Stimulated activated CD8-positive, alpha-beta memory T cell treated with anti-CD3 and anti-CD28 coated beads, Interleukin-4, amount 100 ng/mL, for 48 hours (primary cell): ENCODE results near the gene HPDL.
A peak's percentile ranks its signal among the peaks of the same experiment; 100 is the strongest.
"Not testable (repeated sequence)": the region's sequence is repeated elsewhere in the genome, so short reads cannot be mapped to it uniquely, and the experiment has no call there.

Source experiments
- DNase-seq: peaks from one replicate; pipeline ENCODE4 v3.0.0-alpha.2; 2020

Gene HPDL

GRCh38 chr1:45326627-45327623 is at the start of gene HPDL:
HPDL (plus strand) TSS chr1:45326895; CDS start chr1:45327149, 254 bp downstream.
- peak; percentile 86 for DNase-seq

GRCh38 chr1:45282351-45282750 is 44.3 kb upstream of the HPDL start:
- no peak for DNase-seq

DNA sequence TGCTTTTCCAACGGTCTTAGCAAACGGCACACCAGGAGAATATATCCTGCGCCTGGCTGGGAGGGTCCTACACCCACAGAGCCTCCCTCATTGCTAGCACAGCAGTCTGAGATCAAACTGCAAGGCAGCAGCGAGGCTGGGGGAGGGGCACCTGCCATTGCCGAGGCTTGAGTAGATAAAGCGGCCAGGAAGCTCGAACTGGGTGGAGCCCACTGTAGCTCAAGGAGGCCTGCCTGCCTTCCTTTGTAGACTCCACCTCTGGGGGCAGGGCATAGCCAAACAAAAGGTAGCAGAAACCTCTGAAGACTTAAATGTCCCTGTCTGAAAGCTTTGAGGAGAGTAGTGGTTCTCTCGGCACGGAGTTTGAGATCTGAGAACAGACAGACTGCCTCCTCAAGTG is 41.8 kb upstream of the HPDL start:
- not testable (repeated sequence) for DNase-seq

DNA sequence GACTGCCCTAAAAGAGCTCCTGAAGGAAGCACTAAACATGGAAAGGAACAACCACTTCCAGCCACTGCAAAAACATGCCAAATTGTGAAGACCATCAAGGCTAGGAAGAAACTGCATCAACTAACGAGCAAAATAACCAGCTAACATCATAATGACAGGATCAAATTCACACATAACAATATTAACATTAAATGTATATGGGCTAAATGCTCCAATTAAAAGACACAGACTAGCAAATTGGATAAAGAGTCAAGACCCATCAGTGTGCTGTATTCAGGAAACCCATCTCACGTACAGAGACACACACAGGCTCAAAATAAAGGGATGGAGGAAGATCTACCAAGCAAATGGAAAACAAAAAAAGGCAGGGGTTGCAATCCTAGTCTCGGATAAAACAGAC is 40.2 kb upstream of the HPDL start:
- not testable (repeated sequence) for DNase-seq

- DNase-seq: not testable (repeated sequence)
These were observed 35.7 kb upstream of the HPDL start for GRCh38 chr1:45291002-45291401.

DNA sequence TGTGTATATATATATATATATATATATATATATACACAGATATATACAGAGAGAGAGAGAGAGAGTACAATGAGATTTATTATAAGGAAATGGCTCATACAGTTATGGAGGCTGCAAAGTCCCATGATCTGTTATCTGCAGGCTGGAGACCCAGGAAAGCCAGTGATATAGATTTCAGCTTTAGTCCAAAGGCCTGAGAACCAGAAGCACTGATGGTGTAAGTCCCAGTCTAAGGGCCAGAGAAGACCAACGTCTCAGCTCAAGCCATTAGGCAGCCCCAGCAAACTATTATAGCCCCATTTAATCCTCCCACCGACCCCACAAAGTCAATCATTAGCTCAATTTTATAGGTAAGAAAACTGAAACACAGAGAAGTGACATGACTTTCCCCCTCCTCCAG is 35.0 kb upstream of the HPDL start:
- DNase-seq: no peak

- no peak for DNase-seq
These were observed 28.9 kb upstream of the HPDL start for GRCh38 chr1:45297666-45298356.

GRCh38 chr1:45299296-45299695 is 27.4 kb upstream of the HPDL start:
- DNase-seq: no peak

DNA sequence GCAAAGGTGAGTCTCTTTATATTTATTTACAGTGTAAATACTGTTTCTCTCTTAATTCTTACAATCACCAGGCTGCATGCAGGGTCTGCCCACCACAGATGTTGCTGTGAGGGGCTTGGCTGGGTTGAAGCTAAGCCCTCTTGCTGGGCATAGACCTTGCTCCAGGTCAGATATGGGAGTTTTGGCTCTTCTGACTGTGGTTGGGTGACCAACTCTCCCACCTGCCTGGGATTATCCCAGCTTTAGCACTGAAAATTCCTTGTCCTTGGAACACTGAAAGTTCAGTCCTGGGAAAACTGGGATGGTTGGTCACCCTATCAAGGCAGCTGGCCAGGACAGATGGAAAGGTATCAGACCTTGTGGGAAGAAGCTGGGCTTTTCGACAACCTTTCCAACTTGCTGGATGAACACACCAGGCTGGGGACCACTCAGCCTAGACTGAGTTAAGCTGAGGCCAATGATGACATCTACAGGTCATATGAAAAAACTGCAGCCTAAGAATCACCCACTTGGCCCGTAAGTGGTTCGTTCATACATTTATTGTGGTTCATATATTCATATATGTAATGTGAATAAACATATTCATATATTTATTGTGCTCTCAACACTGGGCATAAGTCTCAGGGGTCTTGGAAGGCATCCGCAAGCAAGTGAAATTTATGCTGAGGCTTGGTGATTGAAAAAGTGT is 26.6 kb upstream of the HPDL start:
- peak; percentile 46 for DNase-seq

DNA sequence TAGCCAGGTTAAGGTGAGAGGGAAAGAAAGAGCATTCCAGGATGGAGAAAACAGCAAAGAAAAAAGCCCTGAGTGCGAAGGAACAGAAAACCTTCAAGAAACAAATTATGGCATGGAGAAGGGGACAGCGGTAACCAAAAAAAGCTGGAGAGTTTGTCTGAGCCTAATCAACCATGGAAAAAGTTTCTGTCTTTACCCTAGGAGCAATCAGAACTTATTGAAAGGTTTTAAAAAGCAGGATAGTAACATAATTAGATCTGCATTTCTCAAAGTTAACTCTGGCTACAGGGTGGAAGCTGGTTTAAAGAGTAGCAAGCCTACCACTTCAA is 26.1 kb upstream of the HPDL start:
- DNase-seq: no peak

GRCh38 chr1:45302505-45303150 is 24.1 kb upstream of the HPDL start:
- no peak for DNase-seq

- DNase-seq: peak; percentile 99
These were observed 23.0 kb upstream of the HPDL start for GRCh38 chr1:45303520-45304310.

DNA sequence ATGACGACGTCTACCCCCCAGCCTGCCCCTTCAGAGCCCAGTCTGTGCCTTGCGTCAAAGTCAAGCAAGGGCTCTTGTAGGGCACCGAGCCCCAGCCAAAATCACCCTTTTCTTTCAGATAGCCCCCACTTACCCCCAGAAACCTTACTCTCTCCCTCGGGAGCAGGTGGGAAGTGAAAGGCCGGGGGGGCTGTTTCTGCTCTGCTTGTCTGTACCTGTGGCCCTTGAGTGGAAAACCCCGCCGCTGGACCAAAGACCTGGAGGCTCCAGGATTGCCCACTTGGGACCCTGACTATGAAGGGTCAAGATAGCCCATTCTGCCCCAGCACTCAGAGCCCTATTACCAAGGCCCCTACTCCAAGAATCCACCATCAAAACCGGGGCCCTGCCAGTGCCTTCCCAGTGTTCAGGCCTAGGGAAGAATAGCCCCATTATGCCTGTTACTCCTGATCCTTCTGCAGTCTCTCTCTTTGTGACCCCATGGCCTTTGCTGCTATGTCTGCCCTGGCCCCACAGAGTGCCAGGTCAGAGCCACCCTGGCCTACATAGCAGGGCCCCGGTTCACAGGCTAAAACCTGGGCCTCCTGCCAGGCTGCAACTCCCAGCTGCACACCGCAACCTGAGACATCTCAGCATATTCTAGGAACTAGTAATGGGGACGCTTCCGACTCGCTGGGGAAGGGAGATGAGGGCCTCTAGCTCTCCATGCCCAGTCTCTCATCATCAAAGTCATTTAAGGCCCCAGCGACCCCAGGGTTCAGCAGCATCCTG is 22.2 kb upstream of the HPDL start:
- peak; percentile 44 for DNase-seq

GRCh38 chr1:45305231-45305630 is 21.5 kb upstream of the HPDL start:
- no peak for DNase-seq

DNA sequence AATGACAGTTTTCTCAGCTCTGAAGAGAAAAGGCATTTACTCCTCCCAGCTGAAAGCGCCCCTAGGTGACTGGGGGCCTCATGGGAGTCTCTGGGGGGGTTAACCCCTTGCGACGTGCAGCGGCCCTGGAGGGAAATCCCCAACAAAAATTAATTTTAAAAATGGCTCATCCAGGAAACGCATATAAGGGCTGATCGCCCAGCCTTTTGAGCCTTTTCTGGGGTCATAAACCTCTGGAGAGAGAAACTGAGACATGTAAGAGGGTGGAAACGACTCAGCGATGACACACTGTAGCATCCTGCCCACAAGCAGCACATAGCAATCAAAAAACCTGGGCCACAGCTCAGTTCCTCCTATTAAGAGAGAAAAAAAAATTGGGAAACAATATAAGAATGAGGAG is 20.4 kb upstream of the HPDL start:
- DNase-seq: peak; percentile 66

DNA sequence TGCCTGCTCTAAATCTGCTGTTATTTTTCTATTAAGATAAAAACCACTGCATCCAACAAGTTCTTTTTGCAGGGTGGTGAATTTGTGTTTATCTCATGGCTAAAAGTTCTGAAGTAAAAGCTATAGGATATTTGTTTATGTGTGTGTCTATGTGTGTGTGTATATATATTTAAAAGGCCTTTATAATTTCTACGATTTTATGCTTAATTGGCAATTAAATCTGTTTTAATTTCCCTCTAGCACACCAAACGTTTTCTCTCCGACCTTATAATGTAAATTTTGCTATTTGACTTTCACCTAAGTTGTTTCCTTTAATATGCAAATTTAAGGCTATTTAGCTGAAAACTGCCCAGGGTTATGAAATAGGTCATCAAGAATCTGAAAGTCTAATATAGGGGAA is 19.8 kb upstream of the HPDL start:
- no peak for DNase-seq

DNA sequence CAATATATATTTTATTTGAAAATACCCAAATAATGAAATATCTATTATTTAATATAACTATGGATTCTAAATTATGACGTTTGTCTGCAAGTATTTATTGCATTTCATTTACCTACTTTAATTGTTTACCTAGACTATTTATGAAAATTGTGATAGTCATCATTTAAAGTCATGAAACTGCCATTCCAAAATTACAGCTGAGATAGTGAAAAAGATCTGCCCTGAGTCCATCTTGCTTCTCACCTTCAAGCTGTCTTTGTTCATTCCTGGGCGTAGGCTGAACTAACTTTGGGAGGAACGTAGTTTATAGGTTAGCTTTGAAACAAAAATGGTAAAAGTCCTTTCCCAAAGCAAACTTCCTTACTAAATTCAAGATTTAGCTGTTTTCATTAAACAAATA is 12.4 kb upstream of the HPDL start:
- DNase-seq: no peak

DNA sequence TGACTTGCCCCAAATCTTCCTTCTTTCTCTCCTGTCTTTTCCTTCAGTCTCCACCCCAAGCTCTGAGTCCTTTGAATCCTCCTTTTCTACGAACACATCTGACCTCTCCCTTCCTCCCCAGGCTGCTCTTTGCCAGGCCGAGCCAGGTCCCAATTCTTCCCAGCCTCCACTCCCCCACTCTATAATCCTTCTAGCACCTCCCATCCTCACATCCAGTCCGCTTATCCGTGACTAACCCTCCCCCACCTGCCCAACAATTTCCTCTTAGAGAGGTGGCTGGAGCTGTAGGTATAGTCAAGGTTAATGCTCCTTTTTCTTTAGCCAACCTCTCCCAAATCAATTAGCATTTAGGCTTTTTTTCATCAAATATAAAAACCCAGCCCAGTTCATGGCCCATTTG is 9.5 kb upstream of the HPDL start:
- DNase-seq: no peak

DNA sequence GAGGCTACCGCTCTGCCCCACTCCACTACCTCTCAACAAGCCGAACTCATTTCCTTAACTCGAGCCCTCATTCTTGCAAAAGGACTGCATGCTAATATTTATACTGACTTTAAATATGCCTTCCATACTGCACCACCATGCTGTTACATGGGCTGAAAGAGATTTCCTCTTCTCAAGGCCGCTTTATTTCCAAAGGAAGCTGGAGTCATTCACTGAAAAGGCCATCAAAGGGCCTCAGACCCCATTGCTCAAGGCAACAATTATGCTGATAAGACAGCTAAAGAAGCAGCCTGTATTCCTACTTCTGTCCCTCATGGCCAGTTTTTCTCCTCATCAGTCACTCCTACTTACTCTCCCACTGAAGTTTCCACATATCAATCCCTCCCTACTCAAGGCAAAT is 6.9 kb upstream of the HPDL start:
- no peak for DNase-seq

DNA sequence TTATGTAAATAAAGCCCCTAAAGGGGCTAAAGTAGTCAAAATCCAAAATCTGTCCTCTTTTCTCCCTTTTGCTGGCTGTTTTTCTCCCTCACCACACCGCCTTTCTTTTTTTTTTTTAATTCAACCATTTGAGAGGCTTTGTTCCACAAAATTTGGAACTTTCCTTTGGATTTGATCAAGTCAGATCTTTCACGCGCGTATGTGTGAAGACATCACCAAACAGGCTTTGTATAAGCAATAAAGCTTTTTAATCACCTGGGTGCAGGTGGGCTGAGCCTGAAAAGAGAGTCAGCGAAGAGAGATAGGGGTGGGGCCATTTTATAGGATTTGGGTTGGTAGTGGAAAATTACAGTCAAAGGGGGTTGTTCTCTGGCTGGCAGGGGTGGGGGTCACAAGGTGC is 5.3 kb upstream of the HPDL start:
- DNase-seq: no peak

- DNase-seq: peak; percentile 10
These were observed 4.1 kb upstream of the HPDL start for GRCh38 chr1:45322486-45323040.
